GM12873 (cell line): ENCODE results near the gene CDH13.

Experiments used
- CTCF ChIP-seq: IDR thresholded peaks from 2 replicates; pipeline ENCODE4 v1.5.1; 2012; ENCODE audit warnings: low read depth, mild to moderate bottlenecking, moderate library complexity, low read length, control low read depth; ENCODE audit not compliant: insufficient read depth; ENCODE audit errors: missing control alignments

Gene CDH13

GRCh38 chr16:83437036-83437435 lies 810.3 kb downstream of the CDH13 start:
- no peak for TF ChIP-seq CTCF

GRCh38 chr16:83438326-83438725 lies 811.6 kb downstream of the CDH13 start:
- TF ChIP-seq CTCF, result no peak

- no peak for TF ChIP-seq CTCF
These were observed 812.6 kb downstream of the CDH13 start for GRCh38 chr16:83439412-83439811.

GRCh38 chr16:83441517-83441916 lies 814.7 kb downstream of the CDH13 start:
- no peak for TF ChIP-seq CTCF

GRCh38 chr16:83443972-83444371 lies 817.2 kb downstream of the CDH13 start:
- TF ChIP-seq CTCF, result no peak

GRCh38 chr16:83447560-83447959 lies 820.8 kb downstream of the CDH13 start:
- no peak for TF ChIP-seq CTCF

GRCh38 chr16:83449861-83450260 lies 823.1 kb downstream of the CDH13 start:
- TF ChIP-seq CTCF, result no peak
